ENCODE measurements around the gene PWWP2B. TPM values are rescaled to one million over a fixed set of nuclear protein-coding genes. Genes with fewer than 3 reads are reported as not detected.

Gene PWWP2B
- total and polyA plus RNA-seq, 10 of the 15 experiments (the other 5 are each of a cell fraction or from before 2014, with no cell fraction given) = 0.04 to 0.87 (median 0.35) TPM; not detected in 4

- no peak for TF ChIP-seq CEBPZ (IDR thresholded peaks at IDR 0.05; ENCODE audit: low read depth, low read length)
Observed at GRCh38 chr10:132391676-132392020, 5.4 kb upstream of the PWWP2B start (continued).

- Histone ChIP-seq H3K36me3 (ENCODE audit: control insufficient read depth in 2 of 2, insufficient read depth in 2 of 2, low read length in 1 of 2) (no peaks in the 10 kb centered on the region), H3K79me2 (ENCODE audit: control insufficient read depth, insufficient read depth, low read length) (no peaks in the 10 kb centered on the region), H3K27ac (ENCODE audit: control insufficient read depth, insufficient read depth) (no peak overlapping the region), H3K4me3 (no peak overlapping the region), H3K4me2 (ENCODE audit: control insufficient read depth, insufficient read depth) (no peak overlapping the region), H2AFZ (ENCODE audit: control insufficient read depth, low read depth, low read length) (no peak overlapping the region), H3K9me3 (replicated peaks; ENCODE audit: control insufficient read depth, insufficient read depth, low read length) (no peaks in the 10 kb centered on the region), H3K27me3 (replicated peaks in 1 of 2; ENCODE audit: control insufficient read depth in 2 of 2, insufficient read depth in 2 of 2, low read length in 1 of 2) (peaks cover 0 to 3% of the 10 kb centered on the region in 2 experiments; a peak in 3 of 4 replicates), H4K20me1 (ENCODE audit: control insufficient read depth, insufficient read depth) (no peaks in the 10 kb centered on the region), H3K9ac (ENCODE audit: control insufficient read depth, insufficient read depth, low read length) (no peak overlapping the region), H3K4me1 (ENCODE audit: control insufficient read depth, insufficient read depth, low read length) (no peaks in the 10 kb centered on the region; the same call in 1 of the 2 replicates)
- DNase-seq (ENCODE audit: low read depth, low spot score) (no peak), FAIRE-seq (no peak), ATAC-seq (no peak)
- ChIA-PET POLR2A (no interaction called here), CTCF (interaction anchor here (1.2 kb wide), 1 partner anchor 51 kb away, joined by 3 read pairs; no protein-coding TSS in a partner anchor), RAD21 (ENCODE audit: unreplicated experiment) (no interaction called here), SMC1A (ENCODE audit: uncharacterized antibody, unreplicated experiment) (no interaction called here)
- TF ChIP-seq IKZF1 (conservative IDR thresholded peaks at IDR 0.05) (no peak), LARP7 (IDR thresholded peaks at IDR 0.05) (no peak), SP1 (IDR thresholded peaks at IDR 0.05; ENCODE audit: low read depth, low read length) (no peak), CBX3 (IDR thresholded peaks at IDR 0.05; ENCODE audit: borderline replicate concordance, low read depth) (no peak), HDGF (IDR thresholded peaks at IDR 0.05) (0 out of 2 replicates have a peak, but pooled peaks have one; percentile 46)
- no TSS peak for BruUV-seq (replicated peaks)
- in situ Hi-C loops (cut with MboI) (no loop called here), intact Hi-C loops (cut with micrococcal nuclease; ENCODE audit: unreplicated experiment) (no loop called here)
- WGBS (ENCODE audit: insufficient coverage, insufficient replicate concordance, low lambda C conversion rate, missing lambda C conversion rate) = 82% methylated on average over 2 of the region's 2 CpGs
Observed at GRCh38 chr10:132392184-132392800, 4.7 kb upstream of the PWWP2B start.
